T-helper 9 cell (primary cell): ENCODE results near the gene MIOS.

Experiments
- DNase-seq: peaks from one replicate; pipeline ENCODE4 v3.0.0-alpha.2; 2020

The MIOS gene

DNA sequence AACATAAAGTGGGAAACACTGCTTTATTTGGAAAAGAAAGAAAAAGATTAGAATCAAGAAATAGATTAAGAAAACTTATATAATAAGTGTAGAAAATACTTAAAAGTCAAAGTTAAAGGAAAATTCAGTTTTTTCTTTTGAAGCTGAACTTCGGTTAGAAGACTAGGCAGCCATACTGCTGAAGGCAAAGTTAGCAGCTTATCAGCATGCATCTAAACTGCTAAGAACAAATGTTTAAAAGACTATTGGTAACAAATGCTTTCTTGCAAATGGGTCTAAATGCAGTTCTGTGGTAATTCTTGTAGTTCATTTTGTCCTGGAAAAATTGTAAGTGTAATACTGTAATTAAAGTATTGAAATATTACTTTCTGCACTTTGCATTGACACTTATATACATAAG lies 18.0 kb downstream of the MIOS start:
- no peak for DNase-seq

DNA sequence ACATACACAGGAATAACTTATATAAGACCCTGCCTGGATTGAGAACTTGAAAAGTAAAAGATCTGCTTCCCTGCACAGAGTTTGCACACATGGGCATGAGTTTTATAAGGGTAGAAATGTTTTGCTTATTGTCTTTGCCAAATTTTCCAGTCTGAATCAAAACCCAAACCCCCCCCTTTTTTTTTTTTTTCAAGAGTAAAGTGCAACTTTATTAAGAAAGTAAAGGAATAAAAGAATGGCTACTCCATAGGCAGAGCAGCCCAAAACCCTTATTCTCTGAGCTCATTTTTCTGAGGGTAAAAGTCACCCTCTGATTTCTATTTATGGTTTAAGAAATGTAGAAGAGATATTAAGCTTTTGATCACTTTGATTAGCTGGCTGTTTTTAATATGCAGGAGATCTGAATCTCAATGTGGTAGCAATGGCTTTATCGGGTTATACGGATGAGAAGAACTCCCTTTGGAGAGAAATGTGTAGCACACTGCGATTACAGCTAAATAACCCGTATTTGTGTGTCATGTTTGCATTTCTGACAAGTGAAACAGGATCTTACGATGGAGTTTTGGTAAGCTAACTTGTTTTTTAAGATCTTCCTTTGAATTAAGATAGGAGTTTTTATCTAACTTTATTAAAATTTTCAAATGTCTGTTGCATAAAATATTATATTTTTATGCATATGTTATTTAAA lies 18.7 kb downstream of the MIOS start:
- DNase-seq = no peak

DNA sequence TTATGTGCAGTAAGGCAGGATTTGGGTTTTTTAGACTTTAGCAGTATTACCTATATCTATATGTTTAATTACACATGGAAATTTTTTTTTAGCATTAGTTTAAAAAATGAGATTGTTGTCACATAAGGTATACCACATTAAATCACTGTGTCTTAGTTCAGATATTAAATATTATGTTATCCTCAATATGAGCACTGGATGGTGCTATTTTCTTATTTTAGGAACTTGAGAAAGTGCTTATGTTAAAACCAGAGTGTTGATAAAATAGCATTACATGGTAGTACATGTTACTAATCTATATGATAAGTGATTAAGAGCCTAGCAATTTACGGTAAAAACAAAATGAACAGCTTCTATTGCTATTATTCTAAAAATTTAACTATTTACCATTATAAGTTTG lies 28.8 kb downstream of the MIOS start:
- no peak for DNase-seq

DNA sequence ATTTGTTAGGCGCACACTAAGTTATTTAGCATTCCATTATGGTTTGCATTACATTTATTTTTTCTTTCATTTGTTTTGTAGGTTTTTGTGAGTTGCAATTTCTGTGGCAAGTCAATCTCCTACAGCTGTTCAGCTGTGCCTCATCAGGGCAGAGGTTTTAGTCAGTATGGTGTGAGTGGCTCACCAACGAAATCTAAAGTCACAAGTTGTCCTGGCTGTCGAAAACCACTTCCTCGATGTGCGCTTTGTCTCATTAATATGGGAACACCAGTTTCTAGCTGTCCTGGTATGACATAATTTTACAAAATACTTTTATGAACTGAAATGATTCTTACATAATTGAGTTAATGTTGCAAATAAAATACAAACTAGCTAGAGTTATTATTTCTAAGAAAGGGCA lies 29.5 kb downstream of the MIOS start:
- DNase-seq = no peak

DNA sequence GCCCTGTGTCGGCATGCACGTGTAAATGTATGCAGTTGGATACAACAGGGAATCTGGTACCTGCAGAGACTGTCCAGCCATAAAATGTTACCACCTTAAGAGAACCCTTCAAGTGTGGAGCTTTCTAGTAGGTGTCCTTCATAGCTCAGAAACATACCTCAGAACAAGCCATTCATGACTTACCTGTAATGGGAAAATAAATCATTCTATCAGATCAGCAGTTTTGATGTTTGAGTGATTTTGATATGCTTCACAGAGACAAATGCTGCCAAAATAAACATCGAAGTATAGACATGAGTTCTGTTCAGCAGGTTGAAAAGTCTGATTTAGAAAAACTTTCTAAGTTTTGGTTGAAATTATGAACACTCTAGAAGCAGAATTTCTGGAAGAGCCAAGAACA lies 40.3 kb downstream of the MIOS start:
- no peak for DNase-seq

DNA sequence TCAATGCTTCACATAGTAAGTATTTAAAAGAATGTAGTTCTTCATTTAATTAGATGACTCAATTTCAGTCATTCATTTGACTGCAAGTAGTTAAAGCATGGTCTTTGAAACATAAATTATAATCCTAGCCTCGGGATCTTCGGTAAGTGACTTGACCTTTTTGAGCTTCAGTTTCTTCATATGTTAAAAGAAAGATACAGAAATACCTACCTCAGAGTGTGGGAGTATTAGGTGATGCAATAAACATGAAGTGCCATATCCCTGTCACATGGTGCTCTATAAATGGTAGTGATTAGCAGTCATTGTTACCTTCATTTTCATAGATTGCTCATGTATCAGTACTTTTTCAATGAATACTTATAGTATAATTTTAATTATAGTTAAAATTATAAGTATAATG lies 42.6 kb downstream of the MIOS start:
- DNase-seq = no peak

DNA sequence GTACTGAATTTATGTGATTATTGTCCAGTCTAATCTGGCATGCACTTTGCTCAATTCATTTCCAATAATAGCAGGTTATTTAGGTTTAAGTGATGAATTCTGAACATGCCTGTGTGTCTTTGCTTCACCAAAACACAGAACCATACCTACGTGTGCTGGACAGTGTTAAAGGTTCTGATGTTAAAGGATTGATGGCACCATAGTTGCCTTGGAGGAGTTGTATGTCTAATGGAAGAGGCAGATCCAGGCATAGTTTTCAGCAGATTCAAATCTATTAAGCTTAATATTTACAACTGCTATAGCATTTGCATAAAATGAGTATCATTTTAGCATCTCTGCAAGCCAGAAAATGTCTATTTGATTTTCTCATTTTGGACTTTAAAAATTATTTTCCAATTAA lies 45.8 kb downstream of the MIOS start:
- no peak for DNase-seq

DNA sequence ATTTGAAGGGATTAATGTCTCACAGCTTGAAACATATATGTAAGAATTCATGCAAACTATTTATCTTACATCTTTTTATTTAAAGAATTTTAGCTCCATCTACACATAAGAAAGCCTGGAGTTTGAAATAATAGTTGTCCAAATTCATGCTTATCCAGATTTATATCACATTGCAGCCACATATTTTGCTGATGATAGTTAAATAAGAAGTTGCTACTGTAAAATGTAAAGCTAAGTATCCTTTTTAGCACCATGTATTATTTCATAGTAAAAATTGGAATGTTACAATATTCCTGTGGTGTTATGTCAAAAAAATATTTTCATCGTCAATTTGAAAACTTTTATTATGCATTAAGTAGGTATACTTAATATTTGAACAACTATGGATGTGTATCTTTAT lies 46.5 kb downstream of the MIOS start:
- no peak for DNase-seq

DNA sequence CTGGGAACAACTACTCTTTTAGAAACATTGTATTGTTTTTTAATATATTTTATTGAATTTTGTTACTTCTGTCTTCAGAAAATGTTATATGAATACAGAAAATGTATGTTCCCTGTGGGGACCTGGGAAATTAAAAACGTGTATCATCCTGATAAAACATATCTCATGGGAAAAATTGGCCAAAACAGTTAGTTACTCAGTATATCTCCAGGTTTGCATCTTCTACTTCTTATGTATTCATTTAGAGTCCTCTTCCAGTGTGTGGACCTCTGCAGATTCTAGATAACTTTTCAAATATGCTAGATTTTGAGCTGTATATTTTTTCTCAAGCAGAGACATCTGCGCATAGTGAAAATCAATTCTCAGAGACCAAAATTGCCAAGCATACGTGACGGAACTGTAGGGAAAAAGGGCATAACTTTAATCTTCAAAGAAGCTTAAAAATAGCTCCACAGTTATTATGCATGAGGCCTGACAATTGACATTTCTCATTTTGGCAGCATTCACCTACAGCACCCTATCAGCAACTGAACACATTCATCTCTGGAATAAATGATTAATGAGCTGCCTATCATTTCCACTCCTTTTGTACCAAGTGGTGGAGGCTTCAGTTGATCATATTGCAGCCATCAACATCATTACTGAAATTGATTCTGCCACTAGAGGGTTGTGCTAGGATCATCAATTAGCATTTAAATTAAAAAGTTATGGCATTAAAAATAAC lies 47.5 kb downstream of the MIOS start:
- no peak for DNase-seq

DNA sequence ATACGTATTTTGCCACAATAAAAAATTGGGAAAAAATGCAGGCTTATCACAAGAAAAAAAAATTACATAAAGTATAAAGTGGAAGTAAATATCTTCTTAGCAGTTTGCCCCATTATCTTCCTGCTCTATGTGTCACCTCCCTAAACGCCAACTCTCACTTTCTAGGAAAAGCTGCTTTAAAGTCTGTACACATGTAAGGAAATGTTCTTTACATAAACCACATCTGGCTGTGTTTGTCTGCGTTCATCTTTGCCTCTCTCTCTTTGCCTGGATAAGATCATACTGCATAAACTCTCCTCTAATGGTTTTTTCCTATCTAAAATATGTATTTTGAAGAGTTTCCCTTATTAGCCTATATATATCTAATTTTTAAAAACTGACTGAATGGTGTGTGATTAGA lies 50.9 kb downstream of the MIOS start:
- no peak for DNase-seq

DNA sequence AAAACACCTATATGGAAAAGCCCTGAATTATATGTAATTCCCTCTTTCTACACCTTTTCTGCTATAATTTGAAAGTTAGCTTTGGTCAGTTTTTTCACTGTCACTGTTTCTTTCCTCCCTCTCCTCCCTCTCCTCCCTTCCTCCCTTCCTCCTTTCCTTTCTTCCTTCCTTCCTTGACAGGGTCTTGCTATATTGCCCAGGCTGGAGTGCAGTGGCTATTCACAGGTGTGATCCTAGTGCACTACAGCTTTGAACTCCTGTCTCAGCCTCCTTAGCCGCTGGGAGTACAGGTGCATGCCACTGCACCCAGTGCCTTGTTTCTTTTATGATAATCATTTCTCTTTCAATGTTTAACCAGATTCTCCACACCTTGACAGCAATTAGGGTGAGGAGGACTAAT lies 51.7 kb downstream of the MIOS start:
- no peak for DNase-seq

DNA sequence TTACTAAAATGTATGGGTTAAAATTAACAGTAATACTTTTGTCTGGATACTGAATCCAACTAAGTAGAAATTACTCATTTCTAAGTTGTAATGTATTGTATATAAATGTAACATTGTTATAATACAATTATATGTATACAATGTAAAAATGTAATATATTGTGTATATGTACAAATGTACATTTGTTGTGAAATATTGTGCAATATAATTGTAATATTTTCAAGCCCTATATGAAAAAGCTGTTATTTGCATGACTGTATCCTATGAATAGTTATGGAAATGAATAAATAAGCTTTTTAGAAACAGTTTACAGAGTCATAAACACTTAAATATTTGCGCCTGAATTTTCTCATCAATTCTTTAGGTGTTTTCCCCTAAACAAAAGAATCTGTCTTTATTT lies 53.6 kb downstream of the MIOS start:
- no peak for DNase-seq

DNA sequence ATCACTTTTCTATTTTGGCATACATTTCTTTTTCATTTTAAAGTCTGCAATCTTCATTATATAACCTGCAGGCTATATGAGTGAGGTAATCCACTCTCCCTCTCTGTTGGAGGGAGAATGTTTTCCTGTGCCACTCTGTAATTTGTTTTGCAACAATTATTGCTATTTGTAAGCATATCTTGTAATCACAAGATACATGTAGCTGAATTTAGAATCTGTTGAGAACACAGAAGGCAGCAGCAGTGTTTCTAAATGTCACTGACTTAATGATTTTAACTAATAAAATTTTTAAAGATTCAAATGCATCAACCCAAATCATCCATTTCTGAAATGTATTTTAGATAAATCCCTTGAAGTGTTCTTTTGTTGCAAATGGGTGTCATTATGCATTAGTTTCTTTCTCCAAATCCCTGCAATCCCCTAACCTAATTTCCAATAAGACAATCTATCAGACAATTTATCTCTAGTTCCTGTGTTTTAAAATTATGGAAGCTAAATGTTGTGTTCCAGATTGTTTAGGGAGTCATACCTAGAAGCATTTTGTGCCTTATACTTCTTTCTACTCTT lies 54.0 kb downstream of the MIOS start:
- no peak for DNase-seq

DNA sequence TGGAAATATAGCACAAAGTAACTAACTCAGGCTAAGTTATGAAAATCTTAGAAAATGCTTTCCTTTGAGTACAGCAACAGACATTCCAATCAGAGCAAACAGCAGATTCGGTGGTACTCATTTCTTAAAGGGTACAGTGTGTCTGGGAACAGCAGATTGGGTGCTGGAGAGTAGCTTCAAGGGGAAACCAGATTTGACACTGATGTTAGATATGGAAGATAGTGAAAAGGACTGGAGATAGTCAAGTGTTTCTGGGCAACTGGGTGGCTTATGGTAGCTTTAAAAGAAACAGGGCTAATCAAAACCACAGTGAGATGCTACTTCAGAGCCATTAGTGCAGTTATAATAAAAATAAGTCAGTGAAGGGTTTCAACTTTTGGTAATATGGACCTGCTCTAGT lies 61.8 kb downstream of the MIOS start:
- DNase-seq = no peak

DNA sequence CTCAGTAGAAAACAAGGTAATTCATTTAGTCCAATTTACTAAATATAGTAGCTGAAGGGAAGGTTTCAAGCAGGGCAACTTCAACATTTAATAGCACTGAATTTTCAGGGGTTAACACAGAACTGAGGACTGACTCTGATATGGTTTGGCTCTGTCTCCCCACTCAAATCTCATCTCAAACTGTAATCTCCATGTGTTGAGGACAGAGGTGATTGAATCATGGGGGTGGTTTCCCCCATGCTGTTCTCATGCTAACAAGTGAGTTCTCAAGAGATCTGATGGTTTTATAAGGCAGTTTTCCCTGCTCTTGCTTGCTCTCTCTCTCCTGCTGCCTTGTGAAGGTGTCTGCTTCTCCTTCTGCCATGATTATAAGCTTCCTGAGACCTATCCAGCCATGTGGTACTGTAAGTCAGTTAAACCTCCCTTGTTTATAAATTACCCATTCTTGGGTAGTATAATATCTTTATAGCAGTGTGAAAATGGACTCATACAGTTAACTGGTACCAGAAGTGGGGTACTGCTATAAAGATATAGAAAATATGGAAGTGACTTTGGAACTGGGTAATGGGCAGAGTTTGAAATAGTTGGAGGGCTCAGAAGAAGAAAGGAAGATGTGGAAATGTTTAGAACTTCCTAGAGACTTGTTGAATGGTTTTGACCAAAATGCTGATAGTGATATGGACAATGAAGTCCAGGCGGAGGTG lies 64.1 kb downstream of the MIOS start:
- DNase-seq = no peak

DNA sequence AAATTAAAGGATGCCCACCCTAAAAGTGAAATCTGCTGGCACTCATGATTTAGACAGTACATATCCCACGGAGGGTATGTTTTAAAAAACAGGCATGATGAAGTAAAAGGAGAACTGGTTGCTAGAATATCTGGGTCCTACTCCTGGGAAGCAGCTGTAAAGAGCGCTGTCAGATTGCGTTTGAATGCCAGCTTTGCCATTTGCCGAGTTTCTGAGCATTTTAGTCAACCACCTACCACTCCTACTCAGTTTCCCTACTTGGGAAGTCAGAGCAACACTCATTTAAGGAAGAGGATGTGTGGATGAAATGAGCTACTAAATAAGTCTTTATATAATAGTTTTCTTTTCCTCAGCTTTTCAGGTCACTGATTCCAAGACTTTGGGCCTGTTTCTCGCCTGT lies 72.7 kb downstream of the MIOS start:
- DNase-seq = no peak

DNA sequence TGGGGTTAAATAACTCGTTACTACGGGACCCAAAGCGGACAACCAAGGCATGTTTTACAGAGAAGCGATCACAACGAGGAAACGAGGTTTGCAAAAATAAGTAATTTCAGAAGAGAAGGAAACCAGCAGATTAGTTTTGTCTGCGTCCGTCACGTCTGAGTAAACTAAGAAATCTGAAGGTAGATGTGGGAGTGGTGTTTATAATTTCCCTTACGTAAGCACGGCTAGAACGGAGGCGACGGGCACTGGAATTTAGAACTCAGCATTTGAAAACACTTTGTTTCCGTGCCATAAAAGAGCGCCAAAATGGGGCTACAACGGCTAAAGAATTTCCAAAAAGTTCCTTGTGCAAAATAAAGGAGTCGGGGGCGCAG lies 73.2 kb downstream of the MIOS start:
- peak; percentile 18 for DNase-seq

DNA sequence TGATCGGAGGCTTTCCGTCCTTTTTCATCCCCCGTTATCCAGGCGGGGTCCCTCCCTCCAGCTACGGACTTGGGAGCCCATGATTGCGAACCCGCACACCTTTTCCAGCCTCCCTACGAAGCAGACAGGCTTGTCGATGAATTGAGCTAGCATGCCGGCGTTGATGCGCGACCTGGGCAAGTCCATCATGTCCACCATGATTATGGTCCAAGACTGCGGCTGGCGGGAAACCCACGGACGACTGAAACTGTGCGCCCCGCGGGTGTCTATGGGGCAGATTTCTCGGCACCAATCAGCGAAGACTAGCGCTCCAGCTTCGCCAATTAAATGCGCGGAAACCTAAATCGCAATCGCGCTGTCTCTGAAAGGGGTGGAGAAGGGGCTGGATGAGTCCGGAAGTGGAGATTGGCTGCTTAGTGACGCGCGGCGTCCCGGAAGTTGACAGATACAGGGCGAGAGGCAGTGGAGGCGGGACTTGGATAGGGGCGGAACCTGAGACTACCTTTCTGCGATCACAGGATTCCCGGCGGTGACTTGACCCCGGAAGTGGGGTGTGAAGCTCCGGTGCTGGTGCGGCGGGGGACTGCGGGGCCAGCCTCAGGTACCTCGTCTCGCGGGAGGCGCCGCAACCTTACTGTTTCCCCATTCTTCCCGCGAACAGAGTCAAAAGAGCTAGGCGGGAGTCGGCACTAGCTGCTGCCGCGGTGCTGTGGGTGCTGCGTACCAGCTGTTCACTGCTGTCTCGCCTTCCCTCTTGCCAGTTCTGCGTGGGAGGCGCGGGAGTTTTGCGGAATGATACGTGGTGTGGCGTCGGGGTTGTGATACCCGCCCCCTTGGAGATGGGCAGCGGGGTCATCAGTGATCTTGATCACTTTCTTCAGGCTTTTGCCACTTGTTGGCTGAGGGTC lies 73.8 kb downstream of the MIOS start, which contains the start of gene UMAD1:
Gene UMAD1 (plus strand): TSS at position 532 of the 908 bp plus-strand sequence. CDS start 32,620 bp downstream, outside the sequence.
- peak; percentile 92 for DNase-seq

DNA sequence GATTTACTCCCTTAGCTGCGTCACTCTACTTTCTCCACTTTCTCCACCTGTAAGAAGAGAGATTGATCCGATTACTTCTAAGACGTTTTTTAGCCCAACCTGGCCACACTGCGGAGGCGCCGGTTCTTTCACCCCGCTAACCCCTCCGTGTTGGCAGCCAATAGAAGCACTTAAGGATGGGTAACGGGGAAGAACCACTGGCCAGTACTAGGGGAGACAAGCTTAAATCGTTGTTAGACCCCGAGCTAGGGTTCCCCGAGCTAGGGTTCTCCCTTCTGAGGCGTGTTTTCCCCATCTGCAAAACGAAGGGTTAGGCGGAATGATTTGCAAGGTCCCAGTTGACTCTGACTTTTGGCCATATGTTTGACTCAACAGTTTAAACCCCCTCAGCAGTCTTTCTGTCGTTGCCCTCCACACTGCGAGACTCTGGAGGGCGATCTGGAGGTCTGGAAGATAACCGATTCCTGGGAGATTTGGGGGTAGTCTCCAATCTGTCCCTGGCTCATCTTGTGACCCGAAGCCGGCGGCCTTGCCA lies 74.5 kb downstream of the MIOS start:
- DNase-seq = no peak

DNA sequence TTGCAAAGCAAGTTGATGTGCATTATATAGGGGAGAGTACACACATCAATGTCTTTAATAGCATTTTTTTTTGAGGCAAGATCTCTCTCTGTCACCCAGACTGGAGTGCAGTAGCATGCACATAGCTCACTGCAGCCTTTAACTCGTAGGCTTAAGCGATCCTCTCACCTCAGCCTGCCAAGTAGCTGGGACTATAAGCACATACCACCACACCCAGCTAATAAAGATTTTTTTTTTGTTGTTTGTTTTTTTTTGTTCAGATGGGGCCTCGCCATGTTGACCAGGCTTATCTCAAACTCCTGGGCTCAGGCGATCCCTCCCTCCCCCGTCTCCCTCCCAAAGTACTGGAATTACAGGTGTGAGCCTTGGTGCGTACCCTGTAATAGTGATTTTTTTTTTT lies 75.4 kb downstream of the MIOS start:
- DNase-seq = no peak

DNA sequence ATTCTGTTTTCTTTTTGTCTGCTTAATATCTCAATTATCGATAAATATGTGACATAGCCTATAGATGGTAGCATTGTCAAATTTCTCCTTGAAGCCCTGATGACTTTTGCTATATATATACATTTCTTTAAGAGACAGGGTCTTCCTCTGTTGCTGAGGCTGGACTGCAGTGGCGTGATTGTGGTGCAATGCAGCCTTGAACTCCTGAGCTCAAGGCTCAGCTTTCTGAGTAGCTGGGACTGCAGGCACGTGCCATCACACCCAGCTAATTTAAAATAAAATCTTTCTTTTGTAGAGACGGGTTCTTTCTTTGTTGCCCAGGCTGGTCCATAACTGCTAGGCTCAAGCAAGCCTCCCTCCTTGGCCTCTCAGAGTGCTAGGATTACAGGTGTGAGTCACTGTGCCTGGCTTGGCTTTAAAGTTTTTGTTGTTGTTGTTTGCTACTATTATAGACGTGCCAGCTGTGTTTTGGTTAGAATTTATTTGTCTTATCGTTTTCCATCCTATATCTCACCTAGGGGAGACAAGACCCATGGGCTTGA lies 80.9 kb downstream of the MIOS start:
- no peak for DNase-seq

DNA sequence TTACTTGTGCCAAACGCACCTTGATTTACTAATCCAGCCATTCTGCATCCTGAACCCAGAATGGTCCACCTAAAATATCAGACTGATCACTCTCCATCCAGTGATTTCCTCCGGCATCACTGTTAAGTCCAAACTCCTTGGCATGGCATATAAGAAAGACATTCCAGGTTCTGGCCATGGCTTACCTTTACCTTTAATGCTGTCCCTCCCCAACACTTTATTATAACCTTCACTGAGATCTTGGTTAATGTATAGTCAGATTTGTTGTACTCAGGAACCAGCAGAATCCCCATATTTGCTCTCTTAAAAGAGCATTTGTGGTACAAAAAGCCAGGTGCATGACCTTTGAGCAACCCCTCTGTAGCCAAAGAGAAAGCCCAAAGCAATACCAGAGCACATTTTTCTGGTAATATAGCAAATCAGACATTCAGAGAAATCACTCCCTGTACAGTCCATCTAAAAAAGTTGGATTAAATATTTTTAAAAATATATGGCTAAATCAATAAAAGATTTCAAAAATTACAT lies 84.1 kb downstream of the MIOS start:
- DNase-seq = no peak
